C4-2B (cell line): ENCODE results near the gene POC5.

Experiments used
- CTCF ChIP-seq: fragments of 450-650 bp; conservative IDR thresholded peaks from 2 replicates; pipeline ENCODE4 v1.5.1; 2017; ENCODE audit warnings: mild to moderate bottlenecking
- ZFX ChIP-seq: fragments of 450-650 bp; IDR thresholded peaks from 2 replicates; pipeline ENCODE4 v1.6.1; 2017

DNA sequence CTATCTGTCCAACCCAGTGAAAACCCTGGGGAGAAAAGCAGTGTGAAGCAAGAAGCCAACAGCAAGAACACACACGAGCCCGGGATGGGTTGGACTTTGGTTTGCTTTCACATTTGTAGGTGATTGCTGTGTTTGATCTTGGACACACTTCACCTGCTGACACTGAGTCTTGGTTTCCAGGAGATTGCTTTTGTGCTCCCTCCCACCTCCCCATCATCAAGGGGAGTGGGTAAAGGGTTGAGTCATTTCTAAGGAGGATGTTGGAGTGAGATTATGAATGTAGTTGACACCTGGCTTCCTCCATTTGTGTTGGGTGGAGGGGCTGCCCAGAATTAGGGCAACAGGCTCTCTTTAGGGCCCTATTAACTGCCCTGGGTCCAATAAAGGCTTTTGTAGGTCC is 68.5 kb downstream of the POC5 start:
- TF ChIP-seq CTCF (no peak), ZFX (no peak)
